ENCODE measurements around the gene EAF1. TPM values are rescaled to one million over a fixed set of nuclear protein-coding genes. Genes with fewer than 3 reads are reported as not detected.

EAF1 gene
- total and polyA plus RNA-seq, 2 donors (not counting 1 experiment from before 2014, with no cell fraction given): 11.1 to 22.6 TPM

DNA sequence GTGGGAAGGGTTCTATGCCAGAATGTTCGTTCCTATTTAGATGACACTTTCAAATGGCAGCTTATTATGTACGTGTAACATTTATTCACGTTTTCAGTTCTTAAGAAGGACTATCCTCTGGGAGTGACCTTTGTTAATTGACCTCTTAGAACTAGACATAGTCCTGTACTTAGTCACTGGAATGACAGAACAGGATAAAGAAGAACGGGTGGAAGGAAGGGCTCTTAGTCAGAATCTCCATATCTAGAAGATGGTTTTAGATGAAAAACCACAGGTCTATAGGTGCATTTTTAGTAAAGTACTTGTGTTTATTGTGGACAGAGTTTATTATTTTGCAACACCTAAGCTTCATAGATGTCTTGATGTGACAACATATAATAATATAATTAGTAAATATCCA lies 6.5 kb upstream of the EAF1 start:
- Histone ChIP-seq H3K4me3 (replicated peaks in 1 of 4; ENCODE audit: control extremely low read depth in 1 of 4, insufficient read depth in 1 of 4, low read depth in 3 of 4, low read length in 4 of 4) (no peak overlapping the region), H3K9me3 (ENCODE audit: control insufficient read depth, insufficient read depth, low read depth, low read length) (no peaks in the 10 kb centered on the region), H3K27ac (ENCODE audit: insufficient read depth, low read length) (no peak overlapping the region), H3K4me2 (ENCODE audit: extremely low read depth, insufficient read depth, low read length) (no peak overlapping the region), H3K9ac (ENCODE audit: insufficient read depth, low read length) (no peak overlapping the region), H3K27me3 (ENCODE audit: control insufficient read depth, insufficient read depth, low read length) (no peaks in the 10 kb centered on the region), H3K4me1 (ENCODE audit: control insufficient read depth, extremely low read depth, insufficient read depth, low read length) (no peaks in the 10 kb centered on the region), H3K36me3 (ENCODE audit: control insufficient read depth, insufficient read depth, low read length) (no peaks in the 10 kb centered on the region), H3K79me2 (ENCODE audit: control insufficient read depth, insufficient read depth, low read length) (peaks cover 2% of the 10 kb centered on the region), H2AFZ (ENCODE audit: low read length) (no peak overlapping the region), H4K20me1 (ENCODE audit: control insufficient read depth, extremely low read depth, insufficient read depth, low read length) (no peaks in the 10 kb centered on the region)
- DNase-seq (ENCODE audit: low read depth in 2 of 2): peak in 1 of 2 donors; percentile 74
- no peak for TF ChIP-seq EZH2 (IDR thresholded peaks at IDR 0.05; ENCODE audit: low read length, missing control alignments)
- TF ChIP-seq, protein P1, sequence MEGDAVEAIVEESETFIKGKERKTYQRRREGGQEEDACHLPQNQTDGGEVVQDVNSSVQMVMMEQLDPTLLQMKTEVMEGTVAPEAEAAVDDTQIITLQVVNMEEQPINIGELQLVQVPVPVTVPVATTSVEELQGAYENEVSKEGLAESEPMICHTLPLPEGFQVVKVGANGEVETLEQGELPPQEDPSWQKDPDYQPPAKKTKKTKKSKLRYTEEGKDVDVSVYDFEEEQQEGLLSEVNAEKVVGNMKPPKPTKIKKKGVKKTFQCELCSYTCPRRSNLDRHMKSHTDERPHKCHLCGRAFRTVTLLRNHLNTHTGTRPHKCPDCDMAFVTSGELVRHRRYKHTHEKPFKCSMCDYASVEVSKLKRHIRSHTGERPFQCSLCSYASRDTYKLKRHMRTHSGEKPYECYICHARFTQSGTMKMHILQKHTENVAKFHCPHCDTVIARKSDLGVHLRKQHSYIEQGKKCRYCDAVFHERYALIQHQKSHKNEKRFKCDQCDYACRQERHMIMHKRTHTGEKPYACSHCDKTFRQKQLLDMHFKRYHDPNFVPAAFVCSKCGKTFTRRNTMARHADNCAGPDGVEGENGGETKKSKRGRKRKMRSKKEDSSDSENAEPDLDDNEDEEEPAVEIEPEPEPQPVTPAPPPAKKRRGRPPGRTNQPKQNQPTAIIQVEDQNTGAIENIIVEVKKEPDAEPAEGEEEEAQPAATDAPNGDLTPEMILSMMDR (conservative IDR thresholded peaks at IDR 0.05 in 1 of 2, IDR thresholded peaks at IDR 0.05 in 1 of 2; ENCODE audit: low read depth in 1 of 2, low read length in 2 of 2): no peak

DNA sequence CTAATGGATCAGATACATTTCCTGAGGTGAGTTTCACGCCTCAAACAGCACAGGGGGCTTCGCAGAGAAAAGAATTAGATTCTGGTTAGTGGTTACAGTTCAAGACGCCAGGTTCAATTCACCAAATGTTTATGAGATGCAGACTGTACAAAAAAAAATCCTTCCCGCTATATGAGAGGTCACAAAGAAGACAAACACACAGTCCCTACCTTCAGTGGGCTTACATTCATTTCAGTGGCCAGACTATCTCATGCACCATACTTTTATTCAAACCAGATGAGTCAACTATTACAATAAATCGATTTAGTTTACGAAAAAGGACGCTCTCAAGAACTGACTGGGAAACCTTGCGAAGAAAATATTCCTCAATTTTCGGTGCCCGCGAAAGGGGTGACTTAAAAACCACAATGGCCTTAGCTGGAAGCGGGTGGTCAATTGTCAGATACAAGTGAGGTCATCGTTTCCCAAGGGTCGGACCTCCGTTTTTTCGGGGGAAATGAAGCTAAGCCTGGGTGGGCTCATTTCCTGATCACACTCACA lies 749 bp upstream of the EAF1 start:
- TF ChIP-seq, protein P1 (conservative IDR thresholded peaks at IDR 0.05 in 1 of 2, IDR thresholded peaks at IDR 0.05 in 1 of 2; ENCODE audit: low read depth in 1 of 2, low read length in 2 of 2): no peak
- no peak for TF ChIP-seq EZH2 (IDR thresholded peaks at IDR 0.05; ENCODE audit: low read length, missing control alignments)
- H3K9me3 ChIP-seq (ENCODE audit: control insufficient read depth, insufficient read depth, low read depth, low read length): no peaks in the 10 kb centered on the region
- peak overlapping the region; percentile 92 to 100 (median 99) for H3K4me3 ChIP-seq (replicated peaks in 1 of 4; ENCODE audit: control extremely low read depth in 1 of 4, insufficient read depth in 1 of 4, low read depth in 3 of 4, low read length in 4 of 4)
- H3K4me2 ChIP-seq (ENCODE audit: extremely low read depth, insufficient read depth, low read length): peak overlapping the region; percentile 93
- no peaks in the 10 kb centered on the region for H3K27me3 ChIP-seq (ENCODE audit: control insufficient read depth, insufficient read depth, low read length)
- H3K36me3 ChIP-seq (ENCODE audit: control insufficient read depth, insufficient read depth, low read length): peaks cover 3% of the 10 kb centered on the region
- H3K27ac ChIP-seq (ENCODE audit: insufficient read depth, low read length): peak overlapping the region; percentile 96
- H3K79me2 ChIP-seq (ENCODE audit: control insufficient read depth, insufficient read depth, low read length): peaks cover 48% of the 10 kb centered on the region
- peak overlapping the region; percentile 99 for H2AFZ ChIP-seq (ENCODE audit: low read length)
- peaks cover 6% of the 10 kb centered on the region for H3K4me1 ChIP-seq (ENCODE audit: control insufficient read depth, extremely low read depth, insufficient read depth, low read length)
- peak overlapping the region; percentile 88 for H3K9ac ChIP-seq (ENCODE audit: insufficient read depth, low read length)
- no peaks in the 10 kb centered on the region for H4K20me1 ChIP-seq (ENCODE audit: control insufficient read depth, extremely low read depth, insufficient read depth, low read length)
- DNase-seq (ENCODE audit: low read depth in 2 of 2): no peak

DNA sequence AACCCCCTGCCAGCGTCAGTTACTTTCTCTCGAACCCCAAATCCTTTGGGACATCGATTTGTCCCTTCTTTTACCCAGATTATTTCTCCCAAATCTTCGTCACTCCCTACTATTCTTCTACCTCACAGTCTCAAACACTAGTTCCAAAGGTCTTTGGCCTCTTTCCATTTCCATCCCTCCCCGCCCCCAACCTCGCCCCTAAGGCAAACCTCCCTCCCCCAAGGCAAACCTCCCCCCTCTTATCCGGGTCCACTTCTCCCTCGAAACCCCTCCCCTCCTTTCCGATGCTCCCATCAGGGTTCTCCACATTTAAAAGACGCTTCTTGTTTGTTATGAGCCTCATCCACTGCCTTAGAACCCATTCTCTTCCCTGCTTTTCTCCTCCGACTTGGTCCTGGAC lies 583 bp downstream of the EAF1 start:
- DNase-seq (ENCODE audit: low read depth in 2 of 2): no peak

More for the DNA sequence above, 583 bp downstream of the EAF1 start:
- peak overlapping the region; percentile 99 for H2AFZ ChIP-seq (ENCODE audit: low read length)
- peaks cover 6% of the 10 kb centered on the region for H3K4me1 ChIP-seq (ENCODE audit: control insufficient read depth, extremely low read depth, insufficient read depth, low read length)
- no peaks in the 10 kb centered on the region for H3K27me3 ChIP-seq (ENCODE audit: control insufficient read depth, insufficient read depth, low read length)
- H3K4me2 ChIP-seq (ENCODE audit: extremely low read depth, insufficient read depth, low read length): peak overlapping the region; percentile 97
- peak overlapping the region; percentile 92 to 100 (median 99) for H3K4me3 ChIP-seq (replicated peaks in 1 of 4; ENCODE audit: control extremely low read depth in 1 of 4, insufficient read depth in 1 of 4, low read depth in 3 of 4, low read length in 4 of 4)
- H3K9me3 ChIP-seq (ENCODE audit: control insufficient read depth, insufficient read depth, low read depth, low read length): no peaks in the 10 kb centered on the region
- no peaks in the 10 kb centered on the region for H4K20me1 ChIP-seq (ENCODE audit: control insufficient read depth, extremely low read depth, insufficient read depth, low read length)
- no peak for TF ChIP-seq EZH2 (IDR thresholded peaks at IDR 0.05; ENCODE audit: low read length, missing control alignments)
- TF ChIP-seq, protein P1 (conservative IDR thresholded peaks at IDR 0.05 in 1 of 2, IDR thresholded peaks at IDR 0.05 in 1 of 2; ENCODE audit: low read depth in 1 of 2, low read length in 2 of 2): no peak
- peak overlapping the region; percentile 88 for H3K9ac ChIP-seq (ENCODE audit: insufficient read depth, low read length)
- H3K36me3 ChIP-seq (ENCODE audit: control insufficient read depth, insufficient read depth, low read length): peaks cover 5% of the 10 kb centered on the region
- peak overlapping the region; percentile 96 for H3K27ac ChIP-seq (ENCODE audit: insufficient read depth, low read length)
- H3K79me2 ChIP-seq (ENCODE audit: control insufficient read depth, insufficient read depth, low read length): peaks cover 50% of the 10 kb centered on the region
